Effector CD8-positive, alpha-beta T cell (primary cell): Measurements from ENCODE around the gene MED17.

Experiments used
- DNase-seq: peaks from one replicate; lab custom pipeline; 2025; lab: John Stamatoyannopoulos, UW

Gene MED17

DNA sequence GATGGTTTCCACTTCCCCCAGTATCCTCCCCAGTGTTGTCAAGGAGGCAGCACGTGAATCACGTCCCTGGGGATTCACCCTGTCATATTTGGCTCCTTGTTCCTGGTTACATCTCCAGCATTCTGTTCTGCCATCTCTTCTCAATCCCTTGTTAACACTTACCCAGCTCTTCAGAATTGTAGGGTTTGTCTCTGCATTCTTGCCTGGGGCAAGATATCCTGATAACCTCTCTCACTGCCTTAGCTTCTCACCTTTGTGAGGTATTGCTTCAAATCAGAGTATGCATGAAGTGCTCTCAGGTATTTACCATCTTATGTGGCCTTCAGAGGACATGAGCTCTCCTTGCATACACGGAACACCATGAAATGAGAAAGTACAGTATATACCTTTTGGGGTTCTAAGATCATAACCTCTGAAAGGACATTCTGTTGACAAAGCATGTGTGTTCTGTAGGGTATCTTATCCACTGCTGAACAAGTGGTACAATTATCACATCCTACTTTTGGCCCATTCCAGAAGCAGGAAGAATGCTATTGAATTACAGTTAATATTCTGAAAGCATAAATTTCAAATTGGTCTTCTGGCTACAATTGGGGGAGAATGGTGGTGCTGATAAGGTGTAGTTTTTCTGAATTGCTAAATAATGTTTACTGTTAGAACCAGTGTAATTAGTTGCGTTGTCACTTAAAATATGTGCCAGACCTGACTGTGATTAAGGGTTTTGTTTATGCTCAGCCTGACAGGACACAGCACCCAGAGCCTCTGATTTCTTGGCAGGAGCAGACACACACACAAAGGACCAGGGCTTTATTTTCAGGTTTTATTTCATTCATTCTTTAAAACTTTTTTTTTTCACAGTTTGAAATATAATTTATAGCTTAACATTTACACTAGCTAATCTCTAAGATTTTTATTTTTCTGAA is 33.6 kb downstream of the MED17 start:
- DNase-seq = no peak

DNA sequence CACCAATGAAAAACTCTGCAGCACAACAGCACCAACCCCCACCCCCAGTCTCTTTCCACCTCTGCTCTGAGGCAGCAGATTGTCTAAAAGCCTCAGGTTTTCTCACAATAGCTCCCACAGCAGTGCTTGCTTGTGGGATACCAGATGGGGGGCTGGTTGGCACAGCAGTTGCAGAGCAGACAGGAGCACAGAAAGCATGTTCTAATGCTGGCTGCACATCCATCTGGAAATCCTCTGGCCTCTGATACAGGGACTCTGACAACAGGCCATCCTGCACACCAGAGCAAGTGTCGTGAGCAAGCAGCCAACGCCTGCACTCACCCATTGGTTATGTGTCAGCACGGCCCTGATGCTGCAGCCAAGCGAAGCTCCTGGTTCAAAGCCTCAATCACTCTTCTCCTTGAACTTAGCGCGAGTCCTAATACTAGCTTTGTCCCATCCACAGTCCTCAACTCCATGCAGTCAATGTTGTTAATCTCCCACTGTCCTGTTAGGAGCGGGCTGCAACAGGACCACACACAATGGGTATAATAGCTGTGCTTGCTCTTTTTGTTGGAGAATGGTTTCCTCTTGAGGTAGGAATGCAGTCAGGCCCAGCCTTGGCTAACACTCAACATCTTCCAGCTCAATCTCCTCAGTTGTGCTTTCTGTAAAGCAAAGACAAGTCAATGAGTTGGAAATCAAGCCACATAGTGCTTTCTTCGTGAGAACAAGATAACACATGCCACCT is 36.0 kb downstream of the MED17 start:
- DNase-seq = no peak

DNA sequence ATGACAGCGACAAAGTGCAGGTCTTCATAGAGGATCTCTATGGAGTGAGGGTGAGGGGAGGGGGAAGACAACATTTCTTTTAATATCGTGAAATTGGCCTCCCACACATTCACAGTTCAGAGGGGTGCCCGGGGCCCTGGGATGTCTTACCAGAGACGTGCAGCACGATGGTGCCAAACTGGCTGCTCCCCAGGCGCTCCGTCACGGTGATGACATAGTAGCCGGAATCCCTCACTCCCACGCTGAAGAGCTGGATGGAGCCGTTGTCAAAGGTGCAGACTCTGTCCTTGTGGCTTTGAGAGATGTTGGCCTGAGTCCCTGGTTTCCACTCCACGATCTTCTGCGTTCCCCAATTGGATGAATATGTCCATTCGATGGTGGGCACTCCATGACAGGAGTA is 36.8 kb downstream of the MED17 start:
- no peak for DNase-seq

DNA sequence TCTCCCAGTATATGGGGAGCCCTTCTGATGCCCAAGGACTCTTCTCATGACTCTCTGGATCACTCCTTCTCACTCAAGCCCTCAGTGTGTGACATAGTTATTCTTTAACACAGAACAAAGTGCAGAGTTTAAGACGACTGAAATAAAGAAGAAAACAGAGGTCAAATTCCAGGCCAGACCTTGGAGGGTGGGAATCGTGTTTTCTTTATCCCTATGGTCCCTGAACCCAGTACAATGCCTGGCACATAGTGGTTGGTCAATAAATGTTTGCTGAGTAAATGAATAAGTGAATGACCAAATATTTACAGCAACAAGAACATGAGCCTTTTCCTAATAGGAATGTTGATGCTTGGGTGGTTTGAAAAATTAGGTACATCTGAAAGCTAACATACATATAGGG is 37.5 kb downstream of the MED17 start:
- no peak for DNase-seq

DNA sequence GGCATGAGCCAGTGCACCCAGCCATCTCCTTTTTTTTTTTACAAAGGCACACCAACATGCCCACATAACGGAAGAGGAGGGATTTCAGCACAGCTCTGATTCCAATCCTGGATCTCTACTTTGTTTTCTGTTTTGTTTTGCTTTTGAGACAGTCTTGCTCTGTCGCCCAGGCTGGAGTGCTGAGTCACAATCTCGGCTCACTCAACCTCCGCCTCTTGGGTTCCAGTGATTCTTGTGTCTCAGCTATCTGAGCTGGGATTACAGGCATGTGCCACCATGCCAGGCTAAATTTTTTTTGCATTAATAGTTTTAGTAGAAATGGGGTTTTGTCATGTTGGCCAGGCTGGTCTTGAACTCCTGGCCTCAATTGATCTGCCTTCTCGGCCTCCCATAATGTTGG is 38.3 kb downstream of the MED17 start:
- DNase-seq = no peak

DNA sequence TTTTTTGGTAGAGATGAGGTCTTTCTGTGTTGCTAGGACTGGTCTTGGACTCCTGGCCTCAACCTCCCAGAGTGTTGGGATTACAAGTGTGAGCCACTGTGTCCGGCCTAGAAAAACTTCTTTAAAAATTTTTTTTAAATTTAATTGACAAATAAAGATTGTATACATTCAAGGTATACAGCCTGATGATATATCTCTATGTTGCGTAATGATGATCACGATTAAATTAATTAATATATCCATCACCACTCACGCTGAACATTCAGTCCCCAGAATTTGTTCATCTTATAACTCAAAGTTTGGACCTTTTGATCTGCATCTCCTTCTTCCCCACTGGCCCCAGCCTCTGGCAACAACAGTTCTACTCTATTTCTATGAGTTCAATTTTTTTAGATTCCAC is 39.1 kb downstream of the MED17 start:
- no peak for DNase-seq

DNA sequence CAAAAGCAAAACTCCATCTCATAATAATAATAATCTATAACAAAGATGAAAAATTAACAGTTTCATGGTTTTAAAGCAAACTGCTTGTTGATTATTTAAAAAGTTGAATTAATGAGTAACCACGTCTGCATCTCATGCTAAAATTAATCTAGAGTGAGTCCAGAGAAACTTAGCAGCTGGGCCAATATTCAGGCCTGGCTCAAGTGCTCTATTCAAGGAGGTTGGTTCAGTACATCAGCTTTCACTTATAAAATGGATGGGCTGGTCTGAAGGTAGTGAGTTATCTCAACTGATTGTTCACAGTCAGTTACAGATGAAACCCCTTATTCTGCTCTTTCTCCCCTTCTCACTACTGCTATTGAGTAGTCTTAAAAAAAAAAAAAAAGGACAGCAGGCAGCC is 43.3 kb downstream of the MED17 start:
- DNase-seq = no peak

DNA sequence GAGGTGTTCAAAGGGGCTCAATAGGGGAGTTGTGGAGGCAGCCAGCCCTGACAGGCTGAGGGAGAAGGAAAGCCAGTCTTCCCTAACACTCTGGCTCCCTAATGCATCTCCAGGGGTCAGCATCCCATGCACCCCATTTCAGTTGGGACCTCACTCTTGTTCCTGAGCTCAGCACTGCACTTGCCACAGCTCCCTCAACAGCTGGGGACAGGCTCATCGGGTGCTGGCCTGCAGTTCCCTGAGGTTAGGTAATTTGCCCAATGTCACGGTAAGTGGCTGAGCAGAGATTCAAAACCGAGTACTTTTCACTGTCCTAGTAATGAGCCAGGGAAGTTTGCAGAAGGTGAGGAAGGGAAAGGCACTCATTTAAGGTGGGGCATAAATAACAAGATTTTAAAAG is 45.5 kb downstream of the MED17 start:
- DNase-seq = no peak

DNA sequence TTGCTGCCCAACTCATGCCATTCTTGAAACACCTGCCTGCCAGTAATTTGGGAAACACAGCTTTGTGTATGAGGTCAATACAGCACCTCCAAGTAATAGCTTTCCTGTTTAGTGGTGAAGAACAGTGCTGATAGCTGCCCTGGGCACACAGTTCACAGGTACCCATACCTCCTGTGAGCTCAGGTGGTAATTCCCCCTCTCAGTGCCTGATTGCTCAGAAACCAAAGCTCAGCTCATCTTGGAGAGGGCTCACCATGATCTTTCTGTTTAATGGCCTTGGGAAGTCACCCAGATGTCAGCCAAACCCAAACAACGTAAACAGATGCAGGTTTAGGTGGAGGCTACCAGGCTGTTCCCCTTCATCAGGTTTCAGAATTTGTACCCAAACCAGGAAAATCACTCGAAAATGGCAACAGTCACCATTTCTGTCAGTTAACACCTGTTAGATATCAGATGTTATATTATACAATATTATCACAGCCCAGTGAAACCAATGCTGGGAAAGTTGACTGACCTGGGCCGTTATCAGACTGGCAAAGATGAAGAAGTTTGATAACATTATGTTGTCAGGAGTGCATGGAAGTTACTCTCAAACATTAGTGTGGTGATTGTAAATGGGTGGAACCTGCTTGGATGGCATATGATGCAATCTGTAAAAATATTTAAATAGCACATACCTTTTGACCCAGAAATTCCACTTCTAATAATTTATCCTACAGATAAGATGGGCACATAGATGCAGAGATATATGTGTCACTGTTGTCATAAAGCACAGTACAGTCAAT is 47.5 kb downstream of the MED17 start:
- no peak for DNase-seq

DNA sequence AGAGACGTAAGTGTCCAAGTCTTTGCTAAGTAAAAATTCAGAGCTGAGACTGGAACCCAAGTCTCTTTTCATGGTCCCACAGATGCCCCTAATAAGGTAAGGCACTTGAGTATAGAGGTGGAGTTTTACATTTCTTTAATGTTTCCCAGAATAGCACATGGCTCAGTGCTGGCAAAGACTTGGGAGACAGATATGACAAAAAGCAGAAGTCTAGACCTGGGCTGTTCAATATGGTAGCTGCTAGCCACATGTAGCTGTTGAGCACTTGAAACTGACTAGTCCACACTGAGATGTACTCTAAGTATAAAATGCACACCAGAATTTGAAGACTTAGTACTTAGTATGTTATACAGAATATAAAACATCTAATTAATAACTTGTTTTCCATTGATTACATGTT is 48.7 kb downstream of the MED17 start:
- no peak for DNase-seq

DNA sequence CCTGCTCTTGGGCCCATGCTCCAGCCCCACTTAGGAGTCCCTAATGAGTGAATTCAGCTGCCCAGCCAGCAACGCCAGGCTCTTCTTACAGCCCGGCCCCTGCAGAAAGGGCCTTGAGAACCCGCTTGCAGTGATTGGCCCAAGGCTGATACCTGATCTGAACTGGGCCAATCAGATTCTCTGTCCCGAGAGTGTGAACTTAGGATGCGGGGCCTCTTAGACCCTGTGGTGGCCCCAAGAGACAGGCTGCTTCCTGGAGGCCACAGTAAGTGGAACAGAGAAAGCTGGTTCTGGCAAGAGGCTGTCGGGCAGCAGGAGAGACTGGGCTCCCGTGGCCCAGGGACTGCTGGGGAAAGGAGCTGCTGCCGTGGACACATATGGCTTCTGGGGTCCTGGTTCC is 54.9 kb downstream of the MED17 start:
- DNase-seq = no peak

DNA sequence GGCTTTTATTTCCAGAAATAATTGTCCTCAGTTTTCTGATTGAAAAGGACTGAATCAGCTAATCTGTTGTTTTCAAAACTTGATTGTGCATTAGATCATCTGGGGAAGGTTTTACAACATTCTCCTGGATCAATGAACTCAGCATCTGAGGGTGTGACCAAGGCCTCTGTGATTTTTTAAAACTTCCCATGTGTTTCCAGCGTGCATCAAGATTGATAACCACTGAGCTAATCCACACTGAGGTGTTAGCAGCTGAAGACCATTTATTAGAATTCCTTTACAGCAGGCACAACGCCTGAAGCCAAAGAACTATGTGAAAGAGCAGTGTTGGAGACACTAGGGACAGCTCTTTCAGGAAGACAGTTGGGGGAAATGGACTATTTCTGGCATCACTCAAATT is 56.1 kb downstream of the MED17 start:
- DNase-seq = no peak

DNA sequence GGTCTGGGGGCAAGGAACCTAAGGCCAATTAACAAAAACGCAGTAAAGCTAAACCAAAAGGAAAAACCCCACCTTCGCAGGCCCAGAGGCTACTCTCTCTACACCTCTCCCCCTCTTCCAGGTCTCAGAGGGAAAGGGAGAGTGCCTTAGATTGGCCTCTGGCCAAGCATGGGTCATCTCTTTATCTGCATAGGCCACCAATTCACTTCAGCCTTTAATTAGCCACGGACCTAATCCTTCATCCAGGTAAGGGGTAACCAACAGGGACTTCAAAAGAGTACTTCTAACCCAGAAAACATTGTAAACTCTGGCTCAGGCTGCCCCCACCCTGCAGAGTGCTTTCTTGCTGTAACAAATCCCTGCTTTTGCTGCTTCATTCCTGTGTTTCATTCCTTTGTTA is 56.9 kb downstream of the MED17 start:
- DNase-seq = no peak

DNA sequence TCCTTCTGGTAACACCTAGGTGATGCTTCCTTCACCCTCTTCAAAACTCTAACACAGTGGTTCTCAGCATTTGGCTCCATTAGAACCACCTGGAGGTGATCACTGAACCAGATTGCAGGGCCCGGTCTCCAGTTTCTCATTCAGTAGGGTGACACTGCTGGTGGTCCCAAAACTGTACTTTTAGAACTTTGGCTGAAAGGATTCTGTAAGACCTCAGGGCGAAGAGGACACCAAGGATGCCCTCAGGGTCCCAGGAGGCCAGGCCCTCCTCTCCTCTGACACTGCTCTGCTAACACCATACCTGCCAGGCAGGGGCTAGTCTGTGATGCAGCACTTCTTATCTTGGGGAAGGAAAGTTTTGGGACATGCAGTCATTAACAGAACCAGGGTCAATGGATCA is 57.4 kb downstream of the MED17 start:
- DNase-seq = no peak

DNA sequence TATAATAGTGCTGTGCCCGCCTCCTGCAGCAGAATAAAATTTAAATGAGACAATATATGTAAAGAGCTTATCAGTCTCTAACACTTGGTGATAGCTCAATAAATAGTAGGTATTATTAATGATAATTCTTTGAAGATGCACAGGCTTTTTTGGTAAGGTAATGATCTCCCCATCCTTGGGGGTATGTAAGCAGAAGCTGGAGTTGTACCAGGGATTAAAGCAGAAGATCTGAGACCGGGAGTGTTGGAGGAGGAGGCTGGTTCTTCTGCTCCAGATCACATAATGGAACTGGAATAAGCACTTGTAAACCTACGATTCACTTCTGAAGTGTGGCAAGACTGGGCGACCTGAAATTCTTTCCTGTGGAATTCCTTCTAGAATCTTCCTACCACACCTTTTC is 58.0 kb downstream of the MED17 start:
- no peak for DNase-seq

DNA sequence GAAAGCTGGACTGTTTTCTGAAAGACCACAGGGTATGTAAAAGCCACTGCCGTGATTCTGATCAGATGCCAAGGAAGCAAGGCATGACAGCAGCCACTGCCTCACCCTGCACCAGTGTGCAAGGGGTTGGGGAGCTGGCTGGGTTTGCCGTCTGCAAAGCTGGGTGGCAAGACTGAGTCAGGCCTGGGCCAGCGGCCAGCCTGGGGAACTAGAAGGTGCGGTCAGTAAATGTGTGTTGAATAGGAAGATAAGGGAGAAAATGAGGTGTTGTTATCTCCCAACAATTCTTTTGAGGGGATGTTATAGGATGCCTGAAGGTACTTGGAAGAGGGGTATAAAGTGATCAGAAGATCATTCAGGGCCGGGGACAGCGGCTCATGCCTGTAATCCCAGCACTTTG is 58.4 kb downstream of the MED17 start:
- DNase-seq = no peak

DNA sequence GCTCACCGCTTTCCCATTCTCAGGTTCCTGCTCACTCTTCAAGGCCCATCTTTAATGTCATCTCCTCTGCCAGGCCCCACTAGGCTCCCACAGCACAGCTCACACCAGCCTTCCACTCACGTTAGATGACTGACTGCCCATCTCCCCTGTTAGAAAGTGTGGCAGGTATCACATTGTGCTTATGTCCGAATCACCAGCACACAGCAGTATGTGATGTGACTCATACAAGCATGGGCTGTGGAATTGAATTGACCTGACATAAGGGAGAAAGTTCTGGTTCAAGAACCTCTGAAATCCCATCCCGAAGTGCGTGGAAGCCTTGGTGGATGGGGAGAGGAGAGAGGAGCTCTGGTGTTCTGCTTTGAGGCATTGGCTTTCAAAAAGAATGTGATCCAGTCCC is 59.8 kb downstream of the MED17 start:
- no peak for DNase-seq

DNA sequence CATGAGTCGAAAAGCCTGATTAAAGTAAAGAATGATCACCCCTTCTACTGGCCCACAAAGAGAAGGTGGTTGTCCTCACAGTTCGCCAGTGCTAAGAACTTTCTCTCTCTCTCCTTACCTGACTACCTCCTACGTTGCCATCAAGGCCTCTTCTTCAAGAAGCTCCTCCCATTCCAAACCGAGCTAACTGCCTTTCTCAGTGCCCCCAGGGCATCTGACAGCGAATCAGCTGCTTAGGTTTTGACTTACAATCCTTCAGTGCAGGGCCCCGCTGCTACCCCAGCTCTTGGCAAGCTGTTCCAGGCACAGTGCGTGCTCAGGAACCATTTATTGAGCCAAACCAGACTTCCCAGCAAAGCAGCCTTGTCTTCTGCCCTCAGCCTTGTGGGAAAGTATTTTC is 60.5 kb downstream of the MED17 start:
- DNase-seq = no peak

DNA sequence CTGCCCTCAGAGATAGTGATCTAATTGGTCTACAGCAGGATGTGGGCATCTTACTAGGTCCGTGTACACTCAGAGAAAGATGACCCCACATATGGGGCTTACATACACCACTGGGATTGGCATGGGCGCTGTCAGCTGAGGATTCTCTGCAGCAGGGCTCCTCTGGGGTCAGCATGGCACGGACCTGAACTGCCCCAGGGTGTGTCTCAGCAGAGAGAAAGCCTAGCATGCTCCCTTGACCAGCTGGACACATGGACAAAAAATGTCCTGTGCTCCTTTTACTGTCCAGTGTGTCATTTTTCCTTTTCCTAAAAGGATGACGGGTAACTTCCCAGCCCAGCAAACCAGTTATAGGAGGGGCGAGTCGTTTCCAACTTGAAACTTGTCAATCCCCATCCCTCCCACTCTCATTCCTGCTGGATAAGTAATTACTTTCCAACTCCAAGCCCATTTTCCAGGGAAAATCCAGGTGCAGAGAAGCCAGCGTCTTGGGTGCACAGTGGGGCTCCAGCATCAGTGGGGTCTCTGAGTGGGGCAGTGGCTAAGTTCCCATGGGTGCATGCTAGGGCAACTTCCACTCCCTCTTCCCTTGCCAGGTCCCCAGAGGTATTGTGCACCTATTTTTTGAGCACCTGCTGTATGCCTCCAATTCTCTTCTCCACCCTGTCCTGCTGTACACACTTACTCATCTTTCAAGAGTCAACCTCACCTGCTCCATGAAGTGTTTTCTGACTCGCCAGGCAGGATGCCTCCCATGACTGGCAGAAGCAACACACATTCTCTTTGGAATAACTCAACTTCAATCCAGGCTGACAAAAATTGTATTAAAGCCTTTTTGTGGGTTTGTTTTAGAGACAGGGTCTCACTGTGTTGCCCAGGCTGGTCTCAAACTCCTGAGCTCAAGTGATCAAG is 61.4 kb downstream of the MED17 start:
- no peak for DNase-seq

DNA sequence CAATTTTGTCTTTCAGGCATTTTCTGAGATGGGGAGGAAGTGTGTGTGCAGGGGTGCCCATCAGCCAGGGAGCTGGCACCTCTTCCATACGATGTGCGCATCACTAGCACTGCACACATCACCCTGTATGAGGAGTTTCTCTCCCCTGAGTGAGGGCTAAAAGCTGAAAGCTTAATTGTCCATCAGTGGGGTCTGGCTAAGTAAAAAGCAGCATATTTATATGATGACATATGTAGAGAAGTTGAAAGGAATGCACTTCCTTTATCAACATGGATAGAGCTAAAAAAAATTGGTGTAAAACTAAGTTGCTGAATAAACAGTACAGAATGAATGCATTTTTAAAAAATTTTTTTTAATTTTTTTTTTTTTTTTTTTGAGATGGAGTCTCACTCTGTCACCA is 62.3 kb downstream of the MED17 start:
- no peak for DNase-seq

DNA sequence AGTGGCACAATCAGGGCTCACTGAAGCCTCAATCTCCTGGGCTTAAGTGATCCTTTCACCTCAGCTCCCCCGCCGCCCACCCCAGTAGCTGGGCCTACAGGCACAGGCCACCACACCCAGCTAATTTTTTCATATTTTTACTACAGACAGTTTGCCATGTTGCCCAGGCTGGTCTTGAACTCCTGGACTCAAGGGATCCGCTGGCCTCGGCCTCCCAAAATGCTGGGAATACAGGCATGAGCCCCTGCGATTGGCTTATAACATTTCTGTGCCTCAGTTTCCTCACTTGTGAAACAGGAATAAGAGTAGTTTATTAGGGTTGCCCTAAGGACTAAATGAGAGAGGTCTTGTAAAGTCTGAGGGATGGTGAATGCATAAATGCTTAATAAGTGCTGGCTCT is 65.1 kb downstream of the MED17 start:
- no peak for DNase-seq
